Endothelial cell of umbilical vein (primary cell): Measurements from ENCODE around the gene THSD7B. TPM values are rescaled to one million over a fixed set of nuclear protein-coding genes. Genes with fewer than 3 reads are reported as not detected.

ENCODE experiments used
- BruUV-seq: library from RNA; stranded (reverse); fragments of 400-500 nt; replicated peaks from 2 replicates; lab custom pipeline; 2021; lab: Mats Ljungman, UMichigan
- CTCF ChIA-PET: fragments of 300-600, 350-600 bp; sonication (Branson Sonifier 250); formaldehyde crosslinking; loops from one replicate; lab custom pipeline; 2021; ENCODE audit warnings: antibody characterized with exemption, inconsistent platforms; lab: Charles Lee
- POLR2A ChIA-PET: fragments of 300-600, 350-600 bp; sonication (Branson Sonifier 250); formaldehyde crosslinking; loops from one replicate; lab custom pipeline; 2021; ENCODE audit warnings: antibody characterized with exemption, inconsistent platforms; lab: Charles Lee
- DNase-seq: peaks from one replicate; pipeline ENCODE4 v3.0.0-alpha.2; 2011; ENCODE audit warnings: low read depth, low spot score
- FAIRE-seq: peaks from 2 replicates; lab custom pipeline; 2011; peaks lifted over from hg19 to GRCh38; lab: Jason Lieb, UNC
- H2AFZ ChIP-seq: 2 replicates; pipeline ENCODE4 v1.6.0; 2012; ENCODE audit warnings: low read depth, low read length, control low read depth, inconsistent platforms
- H3K27ac ChIP-seq: 2 replicates; pipeline ENCODE4 v1.5.1; 2011; ENCODE audit warnings: low read depth, mild to moderate bottlenecking, control low read depth, low read length, moderate library complexity; ENCODE audit not compliant: insufficient read depth
- H3K27me3 ChIP-seq, 2 experiments: 2 replicates each; pipeline versions ENCODE4 v1.6.0 to v1.6.1; 2011; ENCODE audit warnings: low read length in 2 of 2, mixed read lengths in 1 of 2; ENCODE audit not compliant: control insufficient read depth in 2 of 2, insufficient read depth in 2 of 2
- H3K36me3 ChIP-seq, 2 experiments: 2 replicates in 1 of 2; 3 replicates in 1 of 2; pipeline ENCODE4 v1.5.1; 2011; ENCODE audit warnings: low read length in 2 of 2, mild to moderate bottlenecking in 1 of 2, moderate library complexity in 1 of 2; ENCODE audit not compliant: control insufficient read depth in 2 of 2, insufficient read depth in 2 of 2; ENCODE audit errors: extremely low read depth in 1 of 2
- H3K4me1 ChIP-seq: 3 replicates; pipeline ENCODE4 v1.5.1; 2011; ENCODE audit warnings: mild to moderate bottlenecking, low read length; ENCODE audit not compliant: control insufficient read depth, insufficient read depth; ENCODE audit errors: extremely low read depth
- H3K4me2 ChIP-seq: 2 replicates; pipeline ENCODE4 v1.6.1; 2011; ENCODE audit warnings: low read length, control low read depth, mixed read lengths; ENCODE audit not compliant: insufficient read depth
- H3K4me3 ChIP-seq, 3 experiments: fragments of 200-600 bp in 1 of 3; sonication (generic), shearing (Covaris generic) in 1 of 3; replicated peaks in 1 of 3; 2 replicates each; pipeline ENCODE4 v1.5.1; 2011 to 2016; ENCODE audit warnings: control low read depth in 3 of 3, low read length in 3 of 3, mild to moderate bottlenecking in 2 of 3, inconsistent platforms in 1 of 3, low read depth in 1 of 3, moderate library complexity in 1 of 3; ENCODE audit not compliant: insufficient read depth in 1 of 3
- H3K79me2 ChIP-seq: 2 replicates; pipeline ENCODE4 v1.6.0; 2012; ENCODE audit warnings: low read length, inconsistent platforms; ENCODE audit not compliant: control insufficient read depth, insufficient read depth
- H3K9ac ChIP-seq: replicated peaks from 2 replicates; pipeline ENCODE3; 2011; ENCODE audit warnings: low read length, control low read depth; ENCODE audit not compliant: insufficient read depth; ENCODE audit errors: extremely low read depth
- H3K9me1 ChIP-seq: replicated peaks from 3 replicates; pipeline ENCODE4 v1.6.0; 2011; ENCODE audit warnings: mild to moderate bottlenecking, low read length; ENCODE audit not compliant: control insufficient read depth, insufficient read depth; ENCODE audit errors: extremely low read depth
- H3K9me3 ChIP-seq: replicated peaks from 2 replicates; pipeline ENCODE4 v1.5.1; 2012; ENCODE audit warnings: low read length, inconsistent platforms; ENCODE audit not compliant: control insufficient read depth, insufficient read depth
- H4K20me1 ChIP-seq: replicated peaks from 2 replicates; pipeline ENCODE3; 2011; ENCODE audit warnings: mild to moderate bottlenecking, low read length; ENCODE audit not compliant: control insufficient read depth, insufficient read depth; ENCODE audit errors: extremely low read depth
- CTCF ChIP-seq, 2 donors: IDR thresholded peaks; 1 replicate in 1 of 2; 2 replicates in 1 of 2; pipeline ENCODE4 v1.5.1; 2011; ENCODE audit warnings: low read length in 2 of 2, mild to moderate bottlenecking in 2 of 2, moderate library complexity in 2 of 2, control low read depth in 1 of 2, inconsistent platforms in 1 of 2, low read depth in 1 of 2; ENCODE audit not compliant: insufficient read depth in 1 of 2; ENCODE audit errors: extremely low read depth in 1 of 2
- EZH2 ChIP-seq: IDR thresholded peaks from 2 replicates; pipeline ENCODE4 v1.6.1; 2012; ENCODE audit warnings: borderline replicate concordance, low read depth, mild to moderate bottlenecking, moderate library complexity, low read length, inconsistent platforms; ENCODE audit not compliant: severe bottlenecking
- FOS ChIP-seq: IDR thresholded peaks from 2 replicates; pipeline ENCODE4 v1.6.1; 2011; ENCODE audit warnings: mild to moderate bottlenecking, low read length, moderate library complexity, borderline replicate concordance; ENCODE audit not compliant: insufficient read depth
- GATA2 ChIP-seq: IDR thresholded peaks from 2 replicates; pipeline ENCODE4 v1.7.0; 2011; ENCODE audit warnings: low read depth, mild to moderate bottlenecking, moderate library complexity, mixed read lengths, low read length; ENCODE audit not compliant: insufficient read length, insufficient read depth
- JUN ChIP-seq: IDR thresholded peaks from 2 replicates; pipeline ENCODE4 v1.6.1; 2011; ENCODE audit warnings: borderline replicate concordance, low read depth; ENCODE audit not compliant: insufficient read length, insufficient read depth
- MYC ChIP-seq: IDR thresholded peaks from one replicate; pipeline ENCODE4 v1.6.1; 2011; ENCODE audit warnings: mild to moderate bottlenecking, low read depth, low read length
- POLR2A ChIP-seq: IDR thresholded peaks from 2 replicates; pipeline ENCODE4 v1.6.1; 2012; ENCODE audit warnings: low read depth, mild to moderate bottlenecking, control low read depth, low read length
- POLR2AphosphoS5 ChIP-seq: IDR thresholded peaks from 2 replicates; pipeline ENCODE4 v1.6.1; 2012; ENCODE audit warnings: low read depth, mild to moderate bottlenecking, control low read depth, low read length, moderate library complexity; ENCODE audit not compliant: insufficient read depth
- dilution Hi-C: fragments of 300-500 bp; cut with MboI; formaldehyde crosslinking; loops from one replicate; pipeline ENCODE4 v1.15.0; 2019; ENCODE audit warnings: low sequenced_read_pairs; ENCODE audit not compliant: extremely low pct_ligation_motif_present
- intact Hi-C: fragments of 100-400 bp; cut with micrococcal nuclease; formaldehyde crosslinking; loops from one replicate; pipeline ENCODE4 v1.10.0; 2022
- polyA plus RNA-seq, 4 experiments: library from polyadenylated mRNA; depleted of rRNA in 3 of 4; stranded (reverse) in 3 of 4; unstranded in 1 of 4; fragments of >200 nt; gene quantifications; 2 replicates each; pipeline versions ENCODE4 v1.2.1 to v1.2.3, GENCODE V29; 2011 to 2012; ENCODE audit warnings: missing spikeins in 1 of 4
- total RNA-seq: library from RNA; stranded (reverse); gene quantifications from 2 replicates; pipeline ENCODE4 v1.2.3, GENCODE V29; 2021
- TF ChIP-seq, protein P1 (sequence below): IDR thresholded peaks from 2 replicates; pipeline ENCODE4 v1.6.1; 2011; ENCODE audit not compliant: insufficient read depth, insufficient read length

Gene THSD7B
- total and polyA plus RNA-seq, 2 donors (not counting 3 experiments of a cell fraction or from before 2014, with no cell fraction given), result 0.04 TPM; not detected in 1

- Histone ChIP-seq H3K27ac (no peak overlapping the region), H3K4me3 (no peak overlapping the region), H2AFZ (no peak overlapping the region), H3K9me3 (no peaks in the 10 kb centered on the region), H3K4me2 (no peak overlapping the region), H3K27me3 (no peaks in the 10 kb centered on the region), H3K36me3 (no peaks in the 10 kb centered on the region), H3K9me1 (no peaks in the 10 kb centered on the region), H3K4me1 (no peaks in the 10 kb centered on the region), H3K79me2 (no peaks in the 10 kb centered on the region), H3K9ac (no peak overlapping the region), H4K20me1 (no peaks in the 10 kb centered on the region)
- CTCF ChIA-PET, result no interaction called here
- no peak for TF ChIP-seq MYC
- TF ChIP-seq JUN, result no peak
- no peak for TF ChIP-seq CTCF (IDR thresholded peaks at IDR 0.05; ENCODE audit: extremely low read depth in 1 of 2, insufficient read depth in 1 of 2, low read depth in 1 of 2, low read length in 2 of 2)
- no peak for TF ChIP-seq GATA2
- no peak for TF ChIP-seq FOS
- TF ChIP-seq, protein P1, sequence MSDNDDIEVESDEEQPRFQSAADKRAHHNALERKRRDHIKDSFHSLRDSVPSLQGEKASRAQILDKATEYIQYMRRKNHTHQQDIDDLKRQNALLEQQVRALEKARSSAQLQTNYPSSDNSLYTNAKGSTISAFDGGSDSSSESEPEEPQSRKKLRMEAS, result no peak
- TF ChIP-seq EZH2, result no peak
- no peak for TF ChIP-seq POLR2A
- no peak for TF ChIP-seq POLR2AphosphoS5
- dilution Hi-C loops, result no loop called here
- POLR2A ChIA-PET, result no interaction called here
- intact Hi-C loops, result no loop called here
- BruUV-seq, result no TSS peak
- DNase-seq, result no peak
- no peak for FAIRE-seq
Observed at GRCh38 chr2:136828162-136828561, 62.8 kb downstream of the THSD7B start.
